IPS DF 6.9 (cell line): Measurements from ENCODE around the gene ZNF536.
"Not testable (repeated sequence)": the region's sequence is repeated elsewhere in the genome, so short reads cannot be mapped to it uniquely, and the experiment has no call there.

Experiments used
- DNase-seq: peaks from one replicate; pipeline ENCODE4 v3.0.0-alpha.2; 2013; ENCODE audit warnings: low read depth, low spot score
- H3K27ac ChIP-seq: one replicate; pipeline ENCODE4 v1.5.1; 2013; ENCODE audit warnings: low read length, control low read depth
- H3K27me3 ChIP-seq: 2 replicates; pipeline ENCODE4 v1.6.1; 2013; ENCODE audit warnings: mild to moderate bottlenecking, low read length; ENCODE audit not compliant: control insufficient read depth, insufficient read depth
- H3K36me3 ChIP-seq: 2 replicates; pipeline ENCODE4 v1.6.1; 2013; ENCODE audit warnings: low read length; ENCODE audit not compliant: control insufficient read depth, insufficient read depth
- H3K4me1 ChIP-seq: 2 replicates; pipeline ENCODE4 v1.6.1; 2013; ENCODE audit warnings: low read length; ENCODE audit not compliant: control insufficient read depth, insufficient read depth
- H3K4me3 ChIP-seq: 2 replicates; pipeline ENCODE4 v1.5.1; 2013; ENCODE audit warnings: mild to moderate bottlenecking, low read length
- H3K9me3 ChIP-seq: 2 replicates; pipeline ENCODE4 v1.6.1; 2013; ENCODE audit warnings: low read length, inconsistent platforms; ENCODE audit not compliant: control insufficient read depth, insufficient read depth
- WGBS: extraction: QIAGEN DNeasy Blood & Tissue Kit; methylation state at CpG from one replicate; pipeline ENCODE4 v1.1.7; 2013; ENCODE audit warnings: mixed read lengths, missing lambda C conversion rate; ENCODE audit not compliant: insufficient read length, insufficient coverage; 5-methylcytosine and 5-hydroxymethylcytosine counted together

The ZNF536 gene

DNA sequence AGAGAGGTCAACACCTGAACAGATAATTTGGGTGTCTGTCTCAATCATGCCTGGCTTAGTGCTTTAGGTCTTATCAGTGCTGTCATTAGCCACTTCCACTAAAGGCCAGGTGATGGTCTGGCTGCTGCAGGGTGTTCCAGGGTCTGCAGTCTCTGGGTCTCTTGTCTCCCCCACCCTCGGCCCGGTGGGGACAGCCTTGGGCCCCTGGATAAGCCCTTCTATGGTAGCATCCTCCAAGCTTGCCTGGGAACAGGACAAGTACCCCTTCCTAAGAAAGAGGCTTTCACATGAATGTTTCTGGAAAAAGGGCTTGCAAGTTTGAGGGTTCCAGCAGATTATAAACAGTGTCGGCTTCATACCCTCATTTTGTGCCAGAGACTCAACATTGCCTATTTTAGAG is 29.3 kb upstream of the ZNF536 start:
- no peak overlapping the region for H3K27ac ChIP-seq
- no peak overlapping the region for H3K4me3 ChIP-seq
- no peaks in the 10 kb centered on the region for H3K4me1 ChIP-seq
- DNase-seq: no peak
- H3K36me3 ChIP-seq: no peaks in the 10 kb centered on the region
- no CpG with 5 or more reads among the region's 3 CpGs for WGBS
- H3K27me3 ChIP-seq: no peaks in the 10 kb centered on the region
- H3K9me3 ChIP-seq: no peaks in the 10 kb centered on the region

DNA sequence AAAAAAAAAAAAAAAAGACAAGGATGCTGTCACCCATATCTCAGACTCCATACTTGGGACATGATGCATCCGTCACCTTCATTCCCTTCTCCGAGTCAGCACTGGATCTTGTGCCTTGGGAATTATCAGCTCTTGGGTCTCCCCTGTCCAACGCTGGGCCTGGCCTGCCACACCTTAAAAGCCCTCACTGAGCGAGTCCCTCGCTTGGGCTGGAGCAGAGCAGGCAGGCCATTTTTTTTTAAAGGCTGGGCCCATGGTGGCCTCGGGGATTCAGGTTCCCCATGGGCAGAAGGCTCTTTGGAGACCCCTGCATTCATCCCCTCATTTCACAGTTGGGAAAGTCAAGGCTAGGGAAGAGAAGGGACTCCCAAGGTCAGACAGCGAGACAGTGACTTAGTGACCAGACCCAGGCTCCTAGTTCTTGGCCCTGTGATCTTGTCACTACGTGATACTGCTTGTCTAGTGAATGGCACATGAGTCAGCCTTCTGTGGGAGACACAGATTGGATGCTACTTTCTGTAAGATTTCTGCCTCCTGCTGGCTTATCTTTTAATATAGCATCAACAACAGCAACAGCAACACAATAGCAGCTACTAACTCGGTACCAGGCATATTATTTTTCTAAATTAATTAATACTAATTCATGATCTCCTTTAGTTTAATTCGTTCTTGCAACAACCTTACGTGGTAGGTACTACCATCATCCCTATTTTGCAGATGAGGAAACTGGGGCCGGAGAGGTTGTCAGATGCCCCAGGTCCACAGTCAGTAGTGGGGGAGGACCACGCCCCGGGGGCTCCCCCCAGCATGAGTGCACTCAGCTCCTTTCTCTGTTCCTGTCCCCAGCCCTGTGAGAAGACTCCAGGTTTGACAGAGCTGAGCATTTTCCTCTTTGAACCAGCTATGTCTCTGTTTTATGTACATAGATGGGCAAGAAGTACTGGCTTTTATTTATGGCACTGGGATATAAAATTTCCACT is 27.4 kb upstream of the ZNF536 start:
- Histone ChIP-seq H3K36me3 (no peaks in the 10 kb centered on the region), H3K4me3 (no peak overlapping the region), H3K9me3 (no peaks in the 10 kb centered on the region), H3K27me3 (no peaks in the 10 kb centered on the region), H3K27ac (no peak overlapping the region), H3K4me1 (no peaks in the 10 kb centered on the region)
- DNase-seq: no peak
- WGBS: no CpG with 5 or more reads among the region's 14 CpGs

DNA sequence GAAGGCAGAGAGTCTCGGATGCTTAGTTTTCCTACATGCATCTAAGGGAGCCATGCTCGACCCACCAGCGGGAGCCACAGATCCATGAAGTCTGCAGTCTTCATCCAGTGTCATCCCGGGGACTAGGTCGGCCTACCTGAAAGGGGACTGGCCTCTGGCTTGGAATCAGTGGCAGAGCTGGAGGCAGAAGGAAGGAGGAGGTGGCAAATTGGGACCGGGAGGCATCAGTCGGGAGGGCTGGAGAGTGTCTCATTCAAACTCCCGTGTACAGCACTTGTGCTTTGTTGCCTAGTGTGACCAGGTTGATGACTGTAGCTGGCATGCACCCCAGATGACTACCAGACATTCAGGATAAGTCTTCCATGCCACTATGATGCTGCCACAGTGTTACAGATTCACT is 26.5 kb upstream of the ZNF536 start:
- H3K4me1 ChIP-seq: no peaks in the 10 kb centered on the region
- no peaks in the 10 kb centered on the region for H3K9me3 ChIP-seq
- H3K27ac ChIP-seq: no peak overlapping the region
- WGBS: no CpG with 5 or more reads among the region's 8 CpGs
- H3K27me3 ChIP-seq: no peaks in the 10 kb centered on the region
- no peaks in the 10 kb centered on the region for H3K36me3 ChIP-seq
- no peak for DNase-seq
- no peak overlapping the region for H3K4me3 ChIP-seq

DNA sequence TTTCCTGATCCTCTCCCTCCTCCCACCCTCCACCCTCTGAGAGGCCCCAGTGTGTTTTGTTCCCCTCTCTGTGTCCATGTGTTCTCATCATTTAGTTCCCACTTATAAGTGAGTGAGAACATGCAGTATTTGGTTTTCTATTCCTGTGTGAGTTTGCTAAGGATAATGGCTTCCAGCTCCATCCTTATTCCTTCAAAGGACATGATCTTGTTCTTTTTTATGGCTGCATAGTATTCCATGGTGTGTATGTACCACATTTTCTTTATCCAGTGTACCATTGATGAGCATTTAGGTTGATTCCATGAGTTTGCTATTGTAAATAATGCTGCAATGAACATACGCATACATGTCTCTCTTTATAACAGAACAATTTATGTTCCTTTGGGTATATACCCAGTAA is 25.7 kb upstream of the ZNF536 start:
- not testable (repeated sequence) for H3K9me3 ChIP-seq, H3K4me3 ChIP-seq, DNase-seq, H3K36me3 ChIP-seq, H3K27ac ChIP-seq, H3K4me1 ChIP-seq, H3K27me3 ChIP-seq
- no CpG with 5 or more reads among the region's 1 CpG for WGBS

DNA sequence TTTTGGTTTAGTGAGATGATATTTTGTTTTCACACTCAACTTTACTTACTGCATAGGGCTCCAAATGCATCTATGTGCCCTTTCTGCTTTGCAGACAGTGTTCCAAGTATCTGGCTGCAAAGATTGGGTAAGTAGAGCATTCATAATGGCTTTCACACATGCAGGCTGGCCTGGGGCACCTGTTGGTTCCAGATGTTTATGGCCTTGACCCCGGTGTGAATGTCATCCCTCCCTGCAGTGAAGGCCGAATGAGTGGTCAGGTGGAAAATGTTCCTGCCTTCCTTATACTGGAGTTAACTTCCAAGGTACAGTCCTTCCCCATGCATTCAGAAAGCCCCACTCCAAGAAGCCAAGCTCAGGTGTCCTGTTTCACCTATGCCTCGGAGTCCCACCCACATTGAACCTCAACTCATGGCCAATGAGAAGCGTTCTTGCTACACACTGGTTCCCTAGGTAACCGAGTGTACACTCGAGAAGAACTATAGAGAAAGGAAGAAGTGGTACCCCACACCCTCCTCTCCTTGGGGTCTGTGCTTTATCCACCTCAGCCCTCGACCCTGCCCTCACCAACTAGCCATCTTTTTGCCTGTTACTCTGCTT is 23.0 kb upstream of the ZNF536 start:
- no peaks in the 10 kb centered on the region for H3K9me3 ChIP-seq
- H3K4me1 ChIP-seq: no peaks in the 10 kb centered on the region; the same call in 1 of the 2 replicates
- H3K36me3 ChIP-seq: no peaks in the 10 kb centered on the region
- no peak overlapping the region for H3K4me3 ChIP-seq
- no peak overlapping the region for H3K27ac ChIP-seq
- WGBS: no CpG with 5 or more reads among the region's 7 CpGs
- H3K27me3 ChIP-seq: no peaks in the 10 kb centered on the region
- peak; percentile 52 for DNase-seq

DNA sequence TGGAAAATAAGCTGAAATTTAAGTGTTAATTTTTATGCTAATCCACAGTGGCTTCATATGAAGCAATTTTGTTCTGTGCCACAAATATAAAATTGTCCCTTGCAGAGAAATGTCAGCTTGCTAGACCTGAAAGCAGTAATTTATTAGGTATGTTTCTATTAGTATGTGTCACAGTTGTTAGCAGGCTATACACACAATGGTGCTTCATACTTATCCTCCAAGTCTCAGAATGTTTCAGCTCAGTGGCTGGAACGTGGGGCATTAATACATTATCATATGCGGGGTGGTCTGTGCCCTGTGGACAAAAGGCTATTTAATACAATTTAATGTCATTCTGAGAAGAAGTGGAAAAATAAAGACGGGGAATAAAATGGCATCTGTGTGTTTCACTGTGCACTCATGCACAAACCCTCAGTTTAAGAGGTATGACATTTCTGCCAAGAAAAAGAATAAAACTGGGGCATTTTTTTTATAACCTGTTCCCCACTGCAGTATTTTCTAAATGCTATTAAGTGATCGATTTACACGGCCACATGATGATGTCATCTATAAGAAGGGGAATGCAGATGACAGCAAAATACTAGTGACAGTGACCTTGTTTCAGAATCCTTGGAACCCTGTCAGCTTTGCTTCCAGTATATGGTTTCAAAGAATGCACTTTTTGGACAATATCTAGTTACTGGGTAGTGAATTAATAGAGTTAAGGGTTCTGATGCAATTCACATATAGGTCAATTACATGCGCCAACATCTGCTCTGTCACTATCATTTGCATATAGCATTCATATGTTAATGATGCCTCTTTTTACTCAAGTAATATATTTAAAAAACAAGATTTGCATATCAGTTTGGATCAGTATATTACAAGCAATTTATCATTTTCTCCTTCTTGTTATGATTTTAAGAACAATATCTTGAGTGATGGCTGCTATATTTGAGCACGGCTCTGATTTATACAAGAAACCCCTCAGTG is 21.2 kb upstream of the ZNF536 start:
- H3K36me3 ChIP-seq: no peaks in the 10 kb centered on the region
- no peak overlapping the region for H3K4me3 ChIP-seq
- no peak overlapping the region for H3K27ac ChIP-seq

DNA sequence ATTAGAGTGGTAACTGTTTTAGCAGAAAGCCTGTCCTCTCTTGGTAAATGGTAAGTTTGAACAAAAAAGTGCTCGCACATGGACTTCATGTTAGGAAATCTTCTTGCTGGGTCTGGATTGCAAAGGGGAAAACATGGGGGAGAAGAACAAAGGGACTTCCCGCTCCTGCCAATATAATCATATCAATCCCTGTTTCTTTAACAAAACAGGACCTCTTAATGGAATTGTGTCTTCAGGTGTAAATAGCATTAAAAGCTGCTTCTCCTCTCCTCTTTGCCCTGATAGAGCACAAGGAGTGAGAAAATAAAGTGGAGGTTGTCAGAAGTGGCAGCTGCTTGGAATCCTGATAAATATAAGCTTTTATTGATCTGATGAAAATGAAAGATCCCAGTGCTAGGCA is 20.4 kb upstream of the ZNF536 start:
- Histone ChIP-seq H3K27me3 (no peaks in the 10 kb centered on the region), H3K9me3 (no peaks in the 10 kb centered on the region), H3K4me1 (no peaks in the 10 kb centered on the region; the same call in 1 of the 2 replicates), H3K4me3 (no peak overlapping the region), H3K36me3 (no peaks in the 10 kb centered on the region), H3K27ac (no peak overlapping the region)
- no CpG with 5 or more reads among the region's 2 CpGs for WGBS
- DNase-seq: no peak

More for the DNA sequence above, 21.2 kb upstream of the ZNF536 start:
- H3K27me3 ChIP-seq: no peaks in the 10 kb centered on the region
- WGBS: no CpG with 5 or more reads among the region's 7 CpGs
- no peaks in the 10 kb centered on the region for H3K9me3 ChIP-seq
- no peak for DNase-seq
- H3K4me1 ChIP-seq: no peaks in the 10 kb centered on the region; the same call in 1 of the 2 replicates

DNA sequence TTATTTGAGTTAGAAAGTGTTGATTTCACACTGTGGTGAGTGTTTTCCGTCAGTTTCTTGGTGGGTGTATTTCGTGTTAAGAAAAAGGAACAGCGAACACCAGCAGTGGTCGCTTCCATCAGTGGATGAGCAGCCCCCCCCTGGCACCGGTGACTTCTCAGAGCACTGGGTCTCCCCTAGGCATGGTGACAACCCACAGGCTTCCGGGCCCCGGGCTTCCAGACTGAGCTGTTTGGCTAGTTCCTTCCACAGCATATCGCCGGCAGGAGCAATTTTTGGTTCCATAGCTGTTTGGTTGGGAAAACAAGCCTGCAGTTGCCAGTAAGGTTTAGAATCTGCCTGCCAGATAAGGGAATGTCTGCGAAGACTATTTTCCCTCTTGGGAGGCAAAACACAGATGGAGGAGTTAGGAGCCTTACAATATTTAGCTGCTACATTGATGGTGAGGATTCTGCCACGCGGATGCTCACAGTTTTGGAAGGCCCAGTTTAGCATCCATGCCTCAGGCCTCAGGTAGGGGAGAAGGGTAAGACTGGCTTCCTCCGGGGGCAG is 18.7 kb upstream of the ZNF536 start:
- Histone ChIP-seq H3K36me3 (no peaks in the 10 kb centered on the region), H3K27me3 (no peaks in the 10 kb centered on the region), H3K9me3 (no peaks in the 10 kb centered on the region), H3K4me3 (no peak overlapping the region), H3K4me1 (no peaks in the 10 kb centered on the region; the same call in 1 of the 2 replicates), H3K27ac (no peak overlapping the region)
- WGBS: no CpG with 5 or more reads among the region's 13 CpGs
- DNase-seq: no peak

DNA sequence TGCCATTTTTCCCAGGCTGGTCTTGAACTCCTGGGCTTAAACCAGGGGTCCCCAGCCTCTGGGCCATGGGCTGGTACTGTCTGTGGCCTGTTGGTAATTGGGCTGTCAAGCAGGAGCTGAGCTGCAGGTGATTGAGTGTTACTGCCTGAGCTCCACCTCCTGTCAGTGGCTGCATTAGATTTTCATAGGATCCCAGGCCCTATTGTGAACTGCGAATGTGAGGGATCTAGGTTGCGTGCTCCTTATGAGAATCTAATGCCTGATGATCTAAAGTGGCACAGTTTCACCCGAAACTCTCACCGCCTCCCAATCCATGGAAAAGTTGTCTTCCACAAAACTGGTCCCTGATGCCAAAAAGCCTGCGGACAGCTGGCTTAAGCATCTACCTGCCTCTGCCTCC is 16.6 kb upstream of the ZNF536 start:
- no CpG with 5 or more reads among the region's 5 CpGs for WGBS
- no peak overlapping the region for H3K27ac ChIP-seq
- H3K36me3 ChIP-seq: no peaks in the 10 kb centered on the region
- no peak overlapping the region for H3K4me3 ChIP-seq
- H3K27me3 ChIP-seq: no peaks in the 10 kb centered on the region
- H3K9me3 ChIP-seq: no peaks in the 10 kb centered on the region
- peaks cover 4% of the 10 kb centered on the region for H3K4me1 ChIP-seq
- no peak for DNase-seq
